Cardiac fibroblast (primary cell): Measurements from ENCODE around the gene SLC25A36.

Source experiments
- DNase-seq, 2 donors: peaks; one replicate each; pipeline versions ENCODE4 v3.0.0 to v3.0.0-alpha.2; 2010; ENCODE audit warnings: low read depth in 2 of 2
- H3K4me3 ChIP-seq, 2 donors: replicated peaks in 1 of 2; 1 replicate in 1 of 2; 2 replicates in 1 of 2; pipeline ENCODE4 v1.5.1; 2011; ENCODE audit warnings: low read depth in 2 of 2, low read length in 2 of 2, mild to moderate bottlenecking in 2 of 2, moderate library complexity in 1 of 2
- CTCF ChIP-seq: IDR thresholded peaks from one replicate; pipeline ENCODE4 v1.5.1; 2011; ENCODE audit warnings: low read depth, mild to moderate bottlenecking, low read length, inconsistent platforms

Gene SLC25A36

DNA sequence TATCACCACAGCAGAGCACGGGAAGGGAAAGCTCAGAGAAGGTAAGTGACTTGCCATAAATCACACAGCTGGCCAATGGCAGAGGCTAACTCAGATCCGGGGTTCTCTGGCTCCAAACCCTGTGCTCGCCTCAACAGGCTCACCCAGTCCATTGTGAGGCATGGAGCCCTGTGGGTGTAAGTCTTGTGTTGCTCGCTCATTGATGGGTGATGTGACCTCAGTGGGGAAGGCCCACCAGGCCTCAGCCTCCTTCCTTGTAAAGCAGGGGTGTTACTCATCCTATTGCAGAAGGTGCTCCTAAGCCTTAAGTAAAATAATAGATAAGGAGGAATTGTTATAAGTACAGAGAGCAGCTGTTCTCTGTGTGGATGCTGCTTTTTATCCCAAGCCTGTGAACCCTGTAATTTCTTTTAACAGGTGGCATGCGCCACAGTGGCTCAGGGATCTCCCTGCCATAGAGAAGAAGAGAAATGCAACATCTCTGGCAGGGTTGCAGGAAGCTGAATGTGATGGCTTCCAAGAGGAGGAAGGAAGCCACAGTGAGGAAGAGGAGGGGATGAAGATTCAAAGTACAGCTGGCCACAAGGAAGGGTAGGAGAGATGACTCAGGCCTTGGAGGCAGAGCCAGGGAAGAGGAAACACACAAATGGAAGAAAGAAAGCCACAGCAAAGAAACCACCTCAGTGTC, 78.7 kb downstream of the SLC25A36 start:
- DNase-seq: no peak
- TF ChIP-seq CTCF: no peak
- no peak overlapping the region for H3K4me3 ChIP-seq

- H3K4me3 ChIP-seq: no peak overlapping the region
- DNase-seq: no peak
- no peak for TF ChIP-seq CTCF
Measured at GRCh38 chr3:141021261-141021660, 79.6 kb downstream of the SLC25A36 start.
